H7 (cell line): ENCODE results near the gene SPOCD1. TPM values are rescaled to one million over a fixed set of nuclear protein-coding genes. Genes with fewer than 3 reads are reported as not detected.
A peak's percentile ranks its signal among the peaks of the same experiment; 100 is the strongest.

ENCODE experiments used
- DNase-seq: peaks from one replicate; pipeline ENCODE4 v3.0.0; 2012
- H3K27me3 ChIP-seq: 2 replicates; pipeline ENCODE4 v1.6.0; 2011; ENCODE audit warnings: mild to moderate bottlenecking, low read length; ENCODE audit not compliant: control insufficient read depth, insufficient read depth
- H3K36me3 ChIP-seq: replicated peaks from 2 replicates; pipeline ENCODE4 v1.5.1; 2011; ENCODE audit warnings: low read length; ENCODE audit not compliant: control insufficient read depth, insufficient read depth
- H3K4me3 ChIP-seq: 2 replicates; pipeline ENCODE4 v1.5.1; 2011; ENCODE audit warnings: low read depth, mild to moderate bottlenecking, control low read depth, low read length, moderate library complexity; ENCODE audit not compliant: insufficient read depth
- total RNA-seq: library from RNA; depleted of rRNA; stranded (reverse); fragments of >200 nt; shearing (Covaris generic); gene quantifications from 2 replicates; pipeline ENCODE4 v1.2.3, GENCODE V29; 2014; rRNA removed

SPOCD1 gene
- total RNA-seq = 1.8 and 3.5 TPM in 2 replicates

GRCh38 chr1:31815752-31816500 lies at the start of gene SPOCD1:
Gene SPOCD1, minus strand, starts transcription at chr1:31816022. Its CDS starts 689 bp downstream, at chr1:31815333.
- DNase-seq = peak; percentile 97
- peak within 1 kb of the TSS; percentile 53 for H3K4me3 ChIP-seq
- no peaks in the 10 kb centered on the region for H3K36me3 ChIP-seq
- no peaks in the 10 kb centered on the region; the same call in 1 of the 2 replicates for H3K27me3 ChIP-seq

- no peak overlapping the region for H3K4me3 ChIP-seq
- H3K36me3 ChIP-seq = no peaks in the 10 kb centered on the region
- DNase-seq = no peak
- H3K27me3 ChIP-seq = no peaks in the 10 kb centered on the region
These were observed 46.2 kb upstream of the SPOCD1 start for GRCh38 chr1:31862071-31862470.

- no peak for DNase-seq
- H3K36me3 ChIP-seq = no peaks in the 10 kb centered on the region
- H3K27me3 ChIP-seq = no peaks in the 10 kb centered on the region
- H3K4me3 ChIP-seq = no peak overlapping the region
These were observed 45.5 kb upstream of the SPOCD1 start for GRCh38 chr1:31861346-31861745.

- Histone ChIP-seq H3K27me3 (no peaks in the 10 kb centered on the region), H3K36me3 (no peaks in the 10 kb centered on the region), H3K4me3 (no peak overlapping the region)
- DNase-seq = no peak
These were observed 44.8 kb upstream of the SPOCD1 start for GRCh38 chr1:31860581-31860980.

GRCh38 chr1:31859719-31860118 lies 43.9 kb upstream of the SPOCD1 start:
- no peaks in the 10 kb centered on the region for H3K36me3 ChIP-seq
- DNase-seq = no peak
- H3K4me3 ChIP-seq = no peak overlapping the region
- H3K27me3 ChIP-seq = no peaks in the 10 kb centered on the region

- Histone ChIP-seq H3K36me3 (no peaks in the 10 kb centered on the region), H3K27me3 (no peaks in the 10 kb centered on the region), H3K4me3 (no peak overlapping the region)
- no peak for DNase-seq
These were observed 43.2 kb upstream of the SPOCD1 start for GRCh38 chr1:31859044-31859443.

- Histone ChIP-seq H3K36me3 (no peaks in the 10 kb centered on the region), H3K27me3 (no peaks in the 10 kb centered on the region), H3K4me3 (no peak overlapping the region)
- DNase-seq = no peak
These were observed 42.0 kb upstream of the SPOCD1 start for GRCh38 chr1:31857863-31858262.

- Histone ChIP-seq H3K27me3 (no peaks in the 10 kb centered on the region), H3K36me3 (no peaks in the 10 kb centered on the region), H3K4me3 (no peak overlapping the region)
- DNase-seq = no peak
These were observed 40.3 kb upstream of the SPOCD1 start for GRCh38 chr1:31856140-31856539.

GRCh38 chr1:31855038-31855845 lies 39.4 kb upstream of the SPOCD1 start:
- H3K27me3 ChIP-seq = no peaks in the 10 kb centered on the region
- no peak for DNase-seq
- no peak overlapping the region for H3K4me3 ChIP-seq
- H3K36me3 ChIP-seq = no peaks in the 10 kb centered on the region

GRCh38 chr1:31849653-31850052 lies 33.8 kb upstream of the SPOCD1 start:
- no peaks in the 10 kb centered on the region for H3K36me3 ChIP-seq
- DNase-seq = no peak
- no peak overlapping the region for H3K4me3 ChIP-seq
- H3K27me3 ChIP-seq = no peaks in the 10 kb centered on the region

- Histone ChIP-seq H3K36me3 (no peaks in the 10 kb centered on the region), H3K27me3 (no peaks in the 10 kb centered on the region), H3K4me3 (no peak overlapping the region)
- no peak for DNase-seq
These were observed 32.6 kb upstream of the SPOCD1 start for GRCh38 chr1:31848381-31848897.

GRCh38 chr1:31846484-31846883 lies 30.7 kb upstream of the SPOCD1 start:
- no peaks in the 10 kb centered on the region for H3K36me3 ChIP-seq
- H3K4me3 ChIP-seq = no peak overlapping the region
- no peaks in the 10 kb centered on the region for H3K27me3 ChIP-seq
- DNase-seq = no peak

GRCh38 chr1:31843506-31843905 lies 27.7 kb upstream of the SPOCD1 start:
- H3K36me3 ChIP-seq = no peaks in the 10 kb centered on the region
- H3K27me3 ChIP-seq = no peaks in the 10 kb centered on the region
- no peak overlapping the region for H3K4me3 ChIP-seq
- no peak for DNase-seq

GRCh38 chr1:31839662-31840343 lies 24.0 kb upstream of the SPOCD1 start:
- no peak for DNase-seq
- Histone ChIP-seq H3K27me3 (no peaks in the 10 kb centered on the region), H3K36me3 (no peaks in the 10 kb centered on the region), H3K4me3 (no peak overlapping the region)
